K562 (cell line): ENCODE results near the gene HBB. TPM values are rescaled to one million over a fixed set of nuclear protein-coding genes. Genes with fewer than 3 reads are reported as not detected.

Experiments used
- BHLHE40 ChIP-seq: IDR thresholded peaks from 2 replicates; pipeline ENCODE4 v1.6.1; 2011; ENCODE audit warnings: low read length, improper control_type of control experiment
- CBFA2T3 ChIP-seq: fragments of 450-650 bp; IDR thresholded peaks from 2 replicates; pipeline ENCODE4 v1.6.1; 2017
- HMG20A ChIP-seq: fragments of 450-650 bp; formaldehyde crosslinking; conservative IDR thresholded peaks from 2 replicates; pipeline ENCODE4 v1.4.0; 2020; ENCODE audit warnings: mild to moderate bottlenecking, mixed read lengths
- HNRNPK ChIP-seq: fragments of 200-400 bp; formaldehyde crosslinking; IDR thresholded peaks from one replicate; pipeline ENCODE4 v1.6.1; 2018; ENCODE audit warnings: mild to moderate bottlenecking, low read depth, low read length; ENCODE audit not compliant: poor library complexity, severe bottlenecking
- NONO ChIP-seq, 2 experiments: fragments of 200-400 bp in 1 of 2; fragments of 450-650 bp in 1 of 2; formaldehyde crosslinking in 1 of 2; IDR thresholded peaks; 2 replicates each; pipeline ENCODE4 v1.6.1; 2017; ENCODE audit warnings: low read depth in 2 of 2, mild to moderate bottlenecking in 2 of 2, moderate library complexity in 2 of 2, low read length in 1 of 2
- PHF8 ChIP-seq: fragments of 200-600 bp; sonication (generic); IDR thresholded peaks from 2 replicates; pipeline ENCODE4 v1.6.1; 2012; ENCODE audit warnings: mixed run types, mild to moderate bottlenecking, inconsistent platforms, low read length, moderate library complexity, borderline replicate concordance
- POLR3A ChIP-seq: IDR thresholded peaks from 2 replicates; pipeline ENCODE4 v1.6.1; 2011; ENCODE audit warnings: borderline replicate concordance, mild to moderate bottlenecking, moderate library complexity; ENCODE audit not compliant: insufficient read length, insufficient read depth; ENCODE audit errors: extremely low read depth
- PRDM10 ChIP-seq: fragments of 450-650 bp; IDR thresholded peaks from 2 replicates; pipeline ENCODE4 v1.6.1; 2018; ENCODE audit not compliant: partially characterized antibody
- SRSF3 ChIP-seq: fragments of 200-400 bp; formaldehyde crosslinking; IDR thresholded peaks from 2 replicates; pipeline ENCODE4 v1.6.1; 2016; ENCODE audit warnings: mild to moderate bottlenecking, low read length, moderate library complexity; ENCODE audit not compliant: insufficient read depth
- ZC3H4 ChIP-seq: sonication (generic); formaldehyde crosslinking; IDR thresholded peaks from 2 replicates; pipeline ENCODE4 v1.9.0; 2021; ENCODE audit warnings: missing genetic modification reagents, borderline replicate concordance
- ZC3H8 ChIP-seq: fragments of 450-650 bp; IDR thresholded peaks from 2 replicates; pipeline ENCODE4 v1.6.1; 2017
- ZNF184 ChIP-seq: sonication (generic); formaldehyde crosslinking; IDR thresholded peaks from 2 replicates; pipeline ENCODE4 v1.5.0; 2020; ENCODE audit warnings: missing genetic modification reagents
- polyA plus RNA-seq, 8 experiments: library from polyadenylated mRNA; depleted of rRNA in 4 of 8; stranded (reverse) in 5 of 8; unstranded in 3 of 8; fragments of >200 nt; fragmentation: Nextera tagmentation in 2 of 8; fragmentation: Illumina TruSeq in 1 of 8; extraction: Ambion mirVana in 2 of 8; extraction: Trizol in 1 of 8; gene quantifications; 2 replicates each; pipeline versions ENCODE4 v1.2.1 to v1.2.3, GENCODE V29; 2011 to 2014; ENCODE audit warnings: inconsistent platforms in 1 of 8, missing spikeins in 1 of 8
- total RNA-seq, 7 experiments: library from RNA; depleted of rRNA in 6 of 7; stranded (reverse); fragments of >200 nt in 6 of 7; fragmentation: Illumina TruSeq in 2 of 7; extraction: Trizol in 2 of 7; gene quantifications; 2 replicates each; pipeline versions ENCODE4 v1.2.1 to v1.2.3, GENCODE V29; 2011 to 2021; ENCODE audit warnings: low replicate concordance in 1 of 7
- TF ChIP-seq, protein P1 (sequence below), 2 experiments: fragments of 450-650 bp in 1 of 2; IDR thresholded peaks; 2 replicates each; pipeline ENCODE4 v1.6.1; 2011 to 2017; ENCODE audit warnings: low read depth in 2 of 2, antibody characterized with exemption in 1 of 2, borderline replicate concordance in 1 of 2, low read length in 1 of 2, mild to moderate bottlenecking in 1 of 2, mixed read lengths in 1 of 2; ENCODE audit not compliant: control insufficient read depth in 1 of 2
- TF ChIP-seq, protein P2 (sequence below): sonication (generic); formaldehyde crosslinking; IDR thresholded peaks from 2 replicates; pipeline ENCODE4 v1.8.1; 2023; ENCODE audit warnings: missing genetic modification reagents, mild to moderate bottlenecking, borderline replicate concordance

Gene HBB
- total and polyA plus RNA-seq, 9 of the 15 experiments (the other 6 are each of a cell fraction or from before 2014, with no cell fraction given): 0.33 to 3.4 (median 1.2) TPM; not detected in 2

- TF ChIP-seq, protein P1, sequence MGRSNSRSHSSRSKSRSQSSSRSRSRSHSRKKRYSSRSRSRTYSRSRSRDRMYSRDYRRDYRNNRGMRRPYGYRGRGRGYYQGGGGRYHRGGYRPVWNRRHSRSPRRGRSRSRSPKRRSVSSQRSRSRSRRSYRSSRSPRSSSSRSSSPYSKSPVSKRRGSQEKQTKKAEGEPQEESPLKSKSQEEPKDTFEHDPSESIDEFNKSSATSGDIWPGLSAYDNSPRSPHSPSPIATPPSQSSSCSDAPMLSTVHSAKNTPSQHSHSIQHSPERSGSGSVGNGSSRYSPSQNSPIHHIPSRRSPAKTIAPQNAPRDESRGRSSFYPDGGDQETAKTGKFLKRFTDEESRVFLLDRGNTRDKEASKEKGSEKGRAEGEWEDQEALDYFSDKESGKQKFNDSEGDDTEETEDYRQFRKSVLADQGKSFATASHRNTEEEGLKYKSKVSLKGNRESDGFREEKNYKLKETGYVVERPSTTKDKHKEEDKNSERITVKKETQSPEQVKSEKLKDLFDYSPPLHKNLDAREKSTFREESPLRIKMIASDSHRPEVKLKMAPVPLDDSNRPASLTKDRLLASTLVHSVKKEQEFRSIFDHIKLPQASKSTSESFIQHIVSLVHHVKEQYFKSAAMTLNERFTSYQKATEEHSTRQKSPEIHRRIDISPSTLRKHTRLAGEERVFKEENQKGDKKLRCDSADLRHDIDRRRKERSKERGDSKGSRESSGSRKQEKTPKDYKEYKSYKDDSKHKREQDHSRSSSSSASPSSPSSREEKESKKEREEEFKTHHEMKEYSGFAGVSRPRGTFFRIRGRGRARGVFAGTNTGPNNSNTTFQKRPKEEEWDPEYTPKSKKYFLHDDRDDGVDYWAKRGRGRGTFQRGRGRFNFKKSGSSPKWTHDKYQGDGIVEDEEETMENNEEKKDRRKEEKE (IDR thresholded peaks at IDR 0.05; ENCODE audit: borderline replicate concordance in 1 of 2, control insufficient read depth in 1 of 2, low read depth in 2 of 2, low read length in 1 of 2): 0 out of 4 replicates have a peak, but pooled peaks of 1 of the 2 experiments have one; percentile 34
- TF ChIP-seq POLR3A (no peak), NONO (IDR thresholded peaks at IDR 0.05; ENCODE audit: low read depth in 2 of 2, low read length in 1 of 2) (no peak), ZNF184 (CRISPR knock-in tag) (no peak), PRDM10 (no peak), ZC3H4 (no peak), HNRNPK (no peak), ZC3H8 (no peak), SRSF3 (no peak), PHF8 (no peak), BHLHE40 (peak; percentile 80), CBFA2T3 (no peak; the same call in 1 of the 2 replicates), HMG20A (CRISPR knock-in tag) (no peak)
- TF ChIP-seq, protein P2, sequence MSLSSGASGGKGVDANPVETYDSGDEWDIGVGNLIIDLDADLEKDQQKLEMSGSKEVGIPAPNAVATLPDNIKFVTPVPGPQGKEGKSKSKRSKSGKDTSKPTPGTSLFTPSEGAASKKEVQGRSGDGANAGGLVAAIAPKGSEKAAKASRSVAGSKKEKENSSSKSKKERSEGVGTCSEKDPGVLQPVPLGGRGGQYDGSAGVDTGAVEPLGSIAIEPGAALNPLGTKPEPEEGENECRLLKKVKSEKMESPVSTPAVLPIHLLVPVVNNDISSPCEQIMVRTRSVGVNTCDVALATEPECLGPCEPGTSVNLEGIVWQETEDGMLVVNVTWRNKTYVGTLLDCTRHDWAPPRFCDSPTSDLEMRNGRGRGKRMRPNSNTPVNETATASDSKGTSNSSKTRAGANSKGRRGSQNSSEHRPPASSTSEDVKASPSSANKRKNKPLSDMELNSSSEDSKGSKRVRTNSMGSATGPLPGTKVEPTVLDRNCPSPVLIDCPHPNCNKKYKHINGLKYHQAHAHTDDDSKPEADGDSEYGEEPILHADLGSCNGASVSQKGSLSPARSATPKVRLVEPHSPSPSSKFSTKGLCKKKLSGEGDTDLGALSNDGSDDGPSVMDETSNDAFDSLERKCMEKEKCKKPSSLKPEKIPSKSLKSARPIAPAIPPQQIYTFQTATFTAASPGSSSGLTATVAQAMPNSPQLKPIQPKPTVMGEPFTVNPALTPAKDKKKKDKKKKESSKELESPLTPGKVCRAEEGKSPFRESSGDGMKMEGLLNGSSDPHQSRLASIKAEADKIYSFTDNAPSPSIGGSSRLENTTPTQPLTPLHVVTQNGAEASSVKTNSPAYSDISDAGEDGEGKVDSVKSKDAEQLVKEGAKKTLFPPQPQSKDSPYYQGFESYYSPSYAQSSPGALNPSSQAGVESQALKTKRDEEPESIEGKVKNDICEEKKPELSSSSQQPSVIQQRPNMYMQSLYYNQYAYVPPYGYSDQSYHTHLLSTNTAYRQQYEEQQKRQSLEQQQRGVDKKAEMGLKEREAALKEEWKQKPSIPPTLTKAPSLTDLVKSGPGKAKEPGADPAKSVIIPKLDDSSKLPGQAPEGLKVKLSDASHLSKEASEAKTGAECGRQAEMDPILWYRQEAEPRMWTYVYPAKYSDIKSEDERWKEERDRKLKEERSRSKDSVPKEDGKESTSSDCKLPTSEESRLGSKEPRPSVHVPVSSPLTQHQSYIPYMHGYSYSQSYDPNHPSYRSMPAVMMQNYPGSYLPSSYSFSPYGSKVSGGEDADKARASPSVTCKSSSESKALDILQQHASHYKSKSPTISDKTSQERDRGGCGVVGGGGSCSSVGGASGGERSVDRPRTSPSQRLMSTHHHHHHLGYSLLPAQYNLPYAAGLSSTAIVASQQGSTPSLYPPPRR (CRISPR knock-in tag): no peak
Observed at GRCh38 chr11:5242933-5243815, 16.3 kb upstream of the HBB start (continued).
